Measurements from ENCODE around the gene ZPBP2. TPM values are rescaled to one million over a fixed set of nuclear protein-coding genes. Genes with fewer than 3 reads are reported as not detected.

ZPBP2 gene
- total RNA-seq, 1 experiment from 2014 or later: not detected

- no peak overlapping the region for H3K27ac Mint-ChIP-seq
- peaks cover 27% of the 10 kb centered on the region for H3K9me3 Mint-ChIP-seq
- TF ChIP-seq JUN (CRISPR knock-in tag; IDR thresholded peaks at IDR 0.05) (no peak), ZMAT4 (CRISPR knock-in tag; IDR thresholded peaks at IDR 0.05) (no peak), MXD4 (CRISPR knock-in tag; IDR thresholded peaks at IDR 0.05; ENCODE audit: borderline replicate concordance) (no peak), USF2 (CRISPR knock-in tag; IDR thresholded peaks at IDR 0.05) (no peak), ZNF423 (CRISPR knock-in tag; IDR thresholded peaks at IDR 0.05) (no peak), ZNF138 (CRISPR knock-in tag; conservative IDR thresholded peaks at IDR 0.05) (no peak), NFYB (CRISPR knock-in tag; conservative IDR thresholded peaks at IDR 0.05; ENCODE audit: low read depth) (no peak), JAZF1 (CRISPR knock-in tag; IDR thresholded peaks at IDR 0.05) (no peak), PRRX2 (CRISPR knock-in tag; IDR thresholded peaks at IDR 0.05) (no peak), NFATC4 (CRISPR knock-in tag; IDR thresholded peaks at IDR 0.05) (no peak), E2F4 (CRISPR knock-in tag; IDR thresholded peaks at IDR 0.05; ENCODE audit: borderline replicate concordance, low read depth) (no peak), ELF4 (CRISPR knock-in tag; IDR thresholded peaks at IDR 0.05; ENCODE audit: low read depth) (no peak), TEAD1 (CRISPR knock-in tag; IDR thresholded peaks at IDR 0.05) (no peak), GTF2I (CRISPR knock-in tag; conservative IDR thresholded peaks at IDR 0.05) (no peak), TEAD4 (CRISPR knock-in tag; IDR thresholded peaks at IDR 0.05) (no peak), SP1 (CRISPR knock-in tag; conservative IDR thresholded peaks at IDR 0.05) (no peak), FOXJ3 (CRISPR knock-in tag; IDR thresholded peaks at IDR 0.05; ENCODE audit: borderline replicate concordance) (no peak)
- no peaks in the 10 kb centered on the region for H3K4me1 Mint-ChIP-seq
- peaks cover 18% of the 10 kb centered on the region for H3K36me3 Mint-ChIP-seq
- ATAC-seq (no peak), DNase-seq (ENCODE audit: low spot score) (no peak)
- CTCF ChIA-PET: no interaction called here
- POLR2A ChIA-PET: no interaction called here
- H3K27me3 Mint-ChIP-seq (ENCODE audit: low read depth): peaks cover 17% of the 10 kb centered on the region
- no peak overlapping the region for H3K4me3 Mint-ChIP-seq
Observed at GRCh38 chr17:39828443-39828842, 39.6 kb upstream of the ZPBP2 start.

- CTCF ChIA-PET: no interaction called here
- POLR2A ChIA-PET: no interaction called here
- Mint-ChIP-seq H3K27me3 (ENCODE audit: low read depth) (no peaks in the 10 kb centered on the region; the same call in 1 of the 2 replicates), H3K4me1 (no peaks in the 10 kb centered on the region), H3K4me3 (no peak overlapping the region), H3K27ac (no peak overlapping the region), H3K36me3 (no peaks in the 10 kb centered on the region), H3K9me3 (peaks cover 11% of the 10 kb centered on the region)
- no peak for ATAC-seq
- DNase-seq (ENCODE audit: low spot score): no peak
- TF ChIP-seq GABPB1 (CRISPR knock-in tag; IDR thresholded peaks at IDR 0.05) (no peak), SMAD3 (CRISPR knock-in tag; IDR thresholded peaks at IDR 0.05; ENCODE audit: borderline replicate concordance) (no peak), ZNF263 (CRISPR knock-in tag; IDR thresholded peaks at IDR 0.05; ENCODE audit: low read depth) (no peak), PRRX2 (CRISPR knock-in tag; IDR thresholded peaks at IDR 0.05) (no peak), CTCF (IDR thresholded peaks at IDR 0.05) (no peak), ZNF219 (CRISPR knock-in tag; IDR thresholded peaks at IDR 0.05; ENCODE audit: borderline replicate concordance) (no peak)
Observed at GRCh38 chr17:39831588-39831987, 36.4 kb upstream of the ZPBP2 start.
